ENCODE data around the gene SELE.

GRCh38 chr1:169696273-169697100, 37.4 kb downstream of the SELE start:
- TF ChIP-seq CTCF (IDR thresholded peaks at IDR 0.05) (no peak), POLR2A (IDR thresholded peaks at IDR 0.05) (no peak)
